Fibroblast of lung (primary cell): ENCODE measurements around the gene RXFP4.

Experiments used
- CTCF ChIP-seq, 2 donors: IDR thresholded peaks in 1 of 2; conservative IDR thresholded peaks in 1 of 2; 1 replicate in 1 of 2; 2 replicates in 1 of 2; pipeline ENCODE4 v1.5.1; 2011 to 2012; ENCODE audit warnings: low read length in 2 of 2, control low read depth in 1 of 2, inconsistent platforms in 1 of 2, low read depth in 1 of 2, mild to moderate bottlenecking in 1 of 2
- EZH2 ChIP-seq: IDR thresholded peaks from 2 replicates; pipeline ENCODE4 v1.5.1; 2012; ENCODE audit warnings: low read length, control low read depth, mild to moderate bottlenecking; ENCODE audit errors: missing control alignments

GRCh38 chr1:155968051-155968400, 26.6 kb downstream of the RXFP4 start:
- no peak for TF ChIP-seq CTCF (conservative IDR thresholded peaks at IDR 0.05 in 1 of 2, IDR thresholded peaks at IDR 0.05 in 1 of 2; ENCODE audit: low read depth in 1 of 2, low read length in 2 of 2)
- TF ChIP-seq EZH2 = no peak
